ENCODE results near the gene GBA2. TPM values are rescaled to one million over a fixed set of nuclear protein-coding genes. Genes with fewer than 3 reads are reported as not detected.
A peak's percentile ranks its signal among the peaks of the same experiment; 100 is the strongest.

Gene GBA2
- total and polyA plus RNA-seq, 2 donors (not counting 3 experiments of a cell fraction or from before 2014, with no cell fraction given) = 110 to 158 TPM

GRCh38 chr9:35728041-35728971, 20.7 kb downstream of the GBA2 start:
- H3K79me2 ChIP-seq (ENCODE audit: control insufficient read depth, insufficient read depth, low read length) = peaks cover 86% of the 10 kb centered on the region
- H3K4me3 ChIP-seq (replicated peaks in 1 of 3; ENCODE audit: insufficient read depth in 1 of 3, low read depth in 1 of 3, low read length in 3 of 3) = peak overlapping the region; percentile 14 to 79 (median 32)
- H4K20me1 ChIP-seq (replicated peaks; ENCODE audit: control insufficient read depth, extremely low read depth, insufficient read depth, low read length) = no peaks in the 10 kb centered on the region
- H3K9ac ChIP-seq (replicated peaks; ENCODE audit: extremely low read depth, insufficient read depth, low read length) = peak overlapping the region; percentile 66
- H3K9me3 ChIP-seq (replicated peaks; ENCODE audit: control insufficient read depth, insufficient read depth, low read length) = no peaks in the 10 kb centered on the region
- peaks cover 53% of the 10 kb centered on the region for H3K4me1 ChIP-seq (ENCODE audit: control insufficient read depth, extremely low read depth, insufficient read depth, low read length)
- TSS peak; percentile 57 for BruUV-seq (replicated peaks)
- ChIA-PET POLR2A (interaction anchor here (0.7 to 1.6 kb wide), 4 partner anchors 14 to 650 kb away, joined by 3 to 7 read pairs (median 5); no protein-coding TSS in a partner anchor), CTCF (interaction anchor here (0.8 to 4.1 kb wide), 26 partner anchors 8 to 183 kb away, joined by 3 to 52 read pairs (median 6); partner anchors contain the start of genes ARHGEF39, CCDC107, GBA2 and HRCT1)
- FAIRE-seq (peak; percentile 97), DNase-seq (ENCODE audit: low read depth, low spot score) (peak; percentile 71)
- H3K9me1 ChIP-seq (replicated peaks; ENCODE audit: control insufficient read depth, extremely low read depth, insufficient read depth, low read length) = no peaks in the 10 kb centered on the region
- intact Hi-C loops (cut with micrococcal nuclease) (loop anchor here (5.0 kb wide), 1 partner anchor 154 kb away; no protein-coding TSS in a partner anchor), dilution Hi-C loops (cut with MboI; ENCODE audit: extremely low pct_ligation_motif_present, low sequenced_read_pairs) (no loop called here)
- peaks cover 19 to 23% of the 10 kb centered on the region in 2 experiments for H3K36me3 ChIP-seq (ENCODE audit: control insufficient read depth in 2 of 2, extremely low read depth in 1 of 2, insufficient read depth in 2 of 2, low read length in 2 of 2)
- TF ChIP-seq FOS (IDR thresholded peaks at IDR 0.05; ENCODE audit: borderline replicate concordance, insufficient read depth, low read length) (peak; percentile 25), EZH2 (IDR thresholded peaks at IDR 0.05; ENCODE audit: borderline replicate concordance, low read depth, low read length, severe bottlenecking) (no peak), GATA2 (IDR thresholded peaks at IDR 0.05; ENCODE audit: insufficient read depth, insufficient read length, low read depth, low read length) (no peak), POLR2A (IDR thresholded peaks at IDR 0.05; ENCODE audit: low read depth, low read length) (peak; percentile 43), POLR2AphosphoS5 (IDR thresholded peaks at IDR 0.05; ENCODE audit: insufficient read depth, low read depth, low read length) (peak; percentile 81)
- H3K27me3 ChIP-seq (ENCODE audit: control insufficient read depth in 2 of 2, insufficient read depth in 2 of 2, low read length in 2 of 2) = no peaks in the 10 kb centered on the region
- peak overlapping the region; percentile 78 for H3K27ac ChIP-seq (ENCODE audit: insufficient read depth, low read depth, low read length)
- peak overlapping the region; percentile 97 for H3K4me2 ChIP-seq (ENCODE audit: insufficient read depth, low read length)
- no peak overlapping the region for H2AFZ ChIP-seq (ENCODE audit: low read depth, low read length)
